Kidney (tissue), 14 donors: ENCODE results near the gene CABYR. TPM values are rescaled to one million over a fixed set of nuclear protein-coding genes. Genes with fewer than 3 reads are reported as not detected.

Source experiments
- DNase-seq, 5 donors: peaks; one replicate each; pipeline ENCODE4 v3.0.0-alpha.2; 2013 to 2020
- FAIRE-seq: peaks from 2 replicates; lab custom pipeline; 2012; peaks lifted over from hg19 to GRCh38; lab: Jason Lieb, UNC
- H3K27ac ChIP-seq, 2 donors: one replicate each; pipeline ENCODE4 v1.7.0; 2013; ENCODE audit warnings: low read depth in 2 of 2, low read length in 2 of 2, inconsistent platforms in 1 of 2
- H3K27me3 ChIP-seq: one replicate; pipeline ENCODE4 v1.7.1; 2013; ENCODE audit warnings: low read length, inconsistent platforms; ENCODE audit not compliant: control insufficient read depth, insufficient read depth
- H3K36me3 ChIP-seq, 3 donors: one replicate each; pipeline versions ENCODE4 v1.7.0 to v1.7.1; 2013; ENCODE audit warnings: low read length in 3 of 3, control low read depth in 1 of 3, inconsistent platforms in 1 of 3; ENCODE audit not compliant: insufficient read depth in 3 of 3, control insufficient read depth in 2 of 3
- H3K4me1 ChIP-seq, 3 donors: one replicate each; pipeline versions ENCODE4 v1.7.0 to v1.7.1; 2013; ENCODE audit warnings: low read length in 3 of 3, inconsistent platforms in 1 of 3, low read depth in 1 of 3; ENCODE audit not compliant: control insufficient read depth in 2 of 3, insufficient read depth in 2 of 3
- H3K4me3 ChIP-seq, 3 donors: one replicate each; pipeline versions ENCODE4 v1.7.0 to v1.8.1; 2013; ENCODE audit warnings: low read length in 3 of 3, control low read depth in 1 of 3, inconsistent platforms in 1 of 3
- H3K9ac ChIP-seq, 3 donors: one replicate each; pipeline versions ENCODE4 v1.7.0 to v1.7.1; 2013; ENCODE audit warnings: low read length in 3 of 3, control low read depth in 1 of 3, inconsistent platforms in 1 of 3
- H3K9me3 ChIP-seq, 3 donors: one replicate each; pipeline versions ENCODE4 v1.7.0 to v1.7.1; 2013; ENCODE audit warnings: low read length in 3 of 3, control low read depth in 1 of 3, inconsistent platforms in 1 of 3; ENCODE audit not compliant: control insufficient read depth in 2 of 3, insufficient read depth in 1 of 3
- CTCF ChIP-seq: IDR thresholded peaks from 3 replicates; pipeline ENCODE4 v1.5.1; 2012; ENCODE audit warnings: mild to moderate bottlenecking, moderate library complexity, borderline replicate concordance; ENCODE audit not compliant: insufficient read depth; ENCODE audit errors: extremely low read depth
- intact Hi-C: fragments of 100-400 bp; cut with DNase I; formaldehyde crosslinking; loops from one replicate; pipeline ENCODE4 v1.11.1; 2022
- polyA plus RNA-seq: library from polyadenylated mRNA; stranded (reverse); fragments of 350-450 nt; fragmentation: Illumina TruSeq; extraction: RNeasy Lipid Tissue Mini Kit (QIAGEN cat#74804); gene quantifications from one replicate; pipeline ENCODE4 v1.2.3, GENCODE V29; 2014; ENCODE audit warnings: low read depth, low replicate concordance; ENCODE audit not compliant: insufficient read depth
- total RNA-seq: library from RNA; stranded (reverse); fragmentation: NEBNext Ultra II Directional; extraction: Animal tissue kit (Norgen Biotek cat#: 25700); gene quantifications from one replicate; pipeline ENCODE4 v1.2.1, GENCODE V29; 2021
- donor health status: control.
- donor health status: control.
- donor health status: control.
- donor health status: control.
- donor health status: control.
- donor health status: DM: yes; HTN: yes; CAD: no.
- donor health status: Normal renal cell carcinoma (clear cell type).

Gene CABYR
- total and polyA plus RNA-seq, 2 donors from 2014 or later = 0.82 to 1.6 TPM

GRCh38 chr18:24168496-24168895 lies 29.6 kb downstream of the CABYR start:
- no peak for DNase-seq
- no peak for TF ChIP-seq CTCF
- H3K27ac ChIP-seq = no peak overlapping the region
- no peak overlapping the region for H3K4me3 ChIP-seq
- intact Hi-C loops = no loop called here
- H3K9ac ChIP-seq = no peak overlapping the region
- no peak for FAIRE-seq
- no peaks in the 10 kb centered on the region for H3K9me3 ChIP-seq
- H3K27me3 ChIP-seq = no peaks in the 10 kb centered on the region
- no peaks in the 10 kb centered on the region for H3K4me1 ChIP-seq
- peaks cover 0 to 42% (median 20%) of the 10 kb centered on the region in 3 donors for H3K36me3 ChIP-seq

GRCh38 chr18:24170360-24170759 lies 31.5 kb downstream of the CABYR start:
- Histone ChIP-seq H3K9me3 (no peaks in the 10 kb centered on the region), H3K4me1 (no peaks in the 10 kb centered on the region), H3K27me3 (no peaks in the 10 kb centered on the region), H3K9ac (no peak overlapping the region), H3K36me3 (peaks cover 3 to 32% (median 21%) of the 10 kb centered on the region in 3 donors), H3K27ac (no peak overlapping the region), H3K4me3 (no peak overlapping the region)
- FAIRE-seq = no peak
- intact Hi-C loops = no loop called here
- no peak for DNase-seq
- no peak for TF ChIP-seq CTCF

GRCh38 chr18:24173997-24174396 lies 35.1 kb downstream of the CABYR start:
- Histone ChIP-seq H3K4me1 (no peaks in the 10 kb centered on the region), H3K27me3 (no peaks in the 10 kb centered on the region), H3K4me3 (no peak overlapping the region), H3K27ac (no peak overlapping the region), H3K9me3 (no peaks in the 10 kb centered on the region), H3K9ac (no peak overlapping the region), H3K36me3 (peaks cover 3 to 16% (median 14%) of the 10 kb centered on the region in 3 donors)
- no peak for DNase-seq
- TF ChIP-seq CTCF = no peak
- intact Hi-C loops = no loop called here
- no peak for FAIRE-seq
